SIG-M5 treated with dmso at 0.1 percent for 504 hours (cell line): ENCODE measurements around the gene MTM1.

Experiments
- DNase-seq: peaks from one replicate; lab custom pipeline; 2025; ENCODE audit not compliant: unreplicated experiment; lab: John Stamatoyannopoulos, UW

The MTM1 gene

DNA sequence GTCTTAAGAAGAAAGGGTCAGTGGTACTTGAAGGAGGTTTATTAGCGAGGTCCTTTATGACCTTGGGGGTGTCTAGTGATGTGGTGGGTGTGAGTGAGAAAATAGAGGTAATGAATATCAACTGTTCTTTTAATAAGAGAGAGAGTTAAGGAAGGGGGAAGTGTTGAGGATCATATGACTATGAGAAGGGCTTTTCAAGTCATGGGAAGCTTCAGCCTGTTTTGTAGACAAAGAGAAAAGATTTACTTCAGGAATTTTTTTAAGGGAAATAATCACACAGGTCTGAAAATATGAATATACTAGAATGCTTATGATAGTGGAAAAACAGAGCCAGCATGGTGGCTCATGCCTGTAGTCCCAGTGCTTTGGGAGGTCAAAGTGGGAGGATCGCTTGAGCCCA, 83.5 kb downstream of the MTM1 start:
- DNase-seq, result no peak

- DNase-seq, result no peak
Measured at GRCh38 chrX:150655788-150656187, 87.4 kb downstream of the MTM1 start.

GRCh38 chrX:150663073-150663472, 94.7 kb downstream of the MTM1 start:
- no peak for DNase-seq

DNA sequence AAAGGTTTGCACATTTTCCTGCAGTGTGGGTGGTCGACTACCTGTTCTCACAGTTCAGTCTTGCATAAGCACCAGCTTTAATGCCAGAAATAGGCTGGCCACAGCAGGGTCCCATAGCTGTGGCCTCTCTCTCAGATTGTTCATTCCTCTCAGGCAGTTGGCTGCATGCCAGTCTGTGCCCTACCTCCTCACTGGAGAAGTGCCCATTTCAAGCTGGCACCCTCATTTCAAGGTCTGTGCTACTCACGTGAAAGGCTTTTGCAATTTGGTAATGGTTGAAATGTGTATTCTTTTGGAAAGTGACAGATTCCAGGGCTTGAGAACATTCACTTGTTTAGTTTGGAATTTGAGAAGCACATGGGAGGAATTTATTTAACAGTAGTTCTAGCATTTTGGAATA, 95.9 kb downstream of the MTM1 start:
- no peak for DNase-seq

DNA sequence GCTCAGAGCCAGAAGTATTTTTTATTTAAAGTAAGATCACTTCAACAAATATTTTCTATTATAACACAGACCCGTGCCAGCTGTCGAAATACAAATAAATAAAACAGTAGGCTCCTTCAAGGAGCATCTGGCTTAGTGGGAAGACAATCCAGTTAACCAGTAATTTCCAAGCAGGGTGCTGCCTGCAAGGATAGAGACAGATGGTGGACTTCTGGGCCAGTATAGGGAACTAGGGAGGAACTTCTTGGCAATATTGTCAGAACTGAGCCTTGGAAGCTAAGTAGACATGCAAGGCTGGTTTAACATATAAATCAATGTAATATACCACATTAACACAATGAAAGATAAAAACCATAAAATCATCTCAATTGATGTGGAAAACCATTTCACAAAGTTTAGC, 107.8 kb downstream of the MTM1 start:
- no peak for DNase-seq

GRCh38 chrX:150680974-150681373, 112.6 kb downstream of the MTM1 start:
- DNase-seq, result no peak

DNA sequence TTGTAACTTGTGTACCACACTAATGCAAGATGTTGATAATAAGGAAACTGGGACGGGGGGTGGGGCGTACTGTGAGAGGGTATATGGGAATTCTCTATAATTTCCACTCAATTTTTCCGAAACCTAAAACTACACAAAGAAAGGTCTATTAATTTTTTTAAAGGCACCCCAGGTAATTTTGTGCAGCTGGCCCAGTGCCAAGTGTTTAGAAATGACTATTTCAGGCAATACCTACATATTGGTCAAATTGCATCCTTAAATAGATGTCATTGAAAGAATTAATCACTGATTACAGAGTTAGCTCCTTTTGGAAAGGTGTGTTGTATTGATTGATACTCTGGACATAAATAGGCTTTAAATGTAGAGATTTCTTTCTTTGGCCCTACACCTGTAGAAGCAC, 114.7 kb downstream of the MTM1 start:
- no peak for DNase-seq

DNA sequence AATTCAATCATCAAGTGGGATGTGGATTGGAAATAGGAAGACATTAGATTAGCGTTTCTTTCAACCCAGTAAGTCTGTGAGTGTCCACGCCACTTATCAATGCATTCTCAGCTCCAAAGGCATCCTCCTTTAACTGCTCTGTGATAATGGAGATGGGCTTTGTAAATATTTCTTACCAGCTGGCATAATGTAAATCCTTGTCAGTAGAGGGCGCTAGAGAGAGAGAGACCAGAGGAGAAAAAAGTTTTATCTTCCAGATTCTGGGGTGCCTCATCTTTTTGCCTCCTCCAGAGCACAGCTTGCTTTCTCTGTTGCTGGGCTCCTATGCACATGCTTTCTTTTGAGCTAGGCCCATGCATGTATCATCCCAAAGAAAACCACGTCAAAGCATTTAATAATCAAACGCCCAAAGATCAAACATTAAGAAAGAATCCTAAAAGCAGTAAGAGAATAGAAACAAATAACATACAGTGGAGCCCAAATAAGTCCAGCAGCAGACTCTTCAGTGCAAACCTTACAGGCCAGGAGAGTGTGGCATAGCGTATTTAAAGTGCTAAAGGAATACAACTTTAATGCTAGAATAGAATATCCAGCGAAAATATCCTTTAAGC, 115.2 kb downstream of the MTM1 start:
- DNase-seq, result peak; percentile 37

GRCh38 chrX:150688911-150689451, 120.6 kb downstream of the MTM1 start:
- DNase-seq, result peak; percentile 63

DNA sequence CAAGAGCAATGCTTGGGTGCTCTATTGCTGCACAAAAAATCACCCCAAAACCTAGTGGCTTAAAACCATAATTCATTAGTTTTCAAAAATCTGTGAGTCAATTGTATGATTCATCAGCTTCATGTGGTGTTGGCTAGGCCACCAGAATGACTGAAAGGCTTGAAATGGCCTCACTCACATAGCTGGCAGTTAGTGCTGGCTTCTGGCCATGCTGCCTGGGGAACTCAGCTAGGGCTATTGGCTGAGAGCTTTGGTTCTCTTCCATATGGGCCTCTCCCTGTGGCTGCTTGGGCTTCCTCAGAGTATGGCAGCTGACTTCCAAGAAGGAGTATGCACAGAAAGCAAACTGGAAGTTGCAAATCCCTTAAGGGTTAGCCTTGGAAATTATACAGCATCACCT, 121.7 kb downstream of the MTM1 start:
- DNase-seq, result no peak

- no peak for DNase-seq
Measured at GRCh38 chrX:150692296-150692695, 123.9 kb downstream of the MTM1 start.

DNA sequence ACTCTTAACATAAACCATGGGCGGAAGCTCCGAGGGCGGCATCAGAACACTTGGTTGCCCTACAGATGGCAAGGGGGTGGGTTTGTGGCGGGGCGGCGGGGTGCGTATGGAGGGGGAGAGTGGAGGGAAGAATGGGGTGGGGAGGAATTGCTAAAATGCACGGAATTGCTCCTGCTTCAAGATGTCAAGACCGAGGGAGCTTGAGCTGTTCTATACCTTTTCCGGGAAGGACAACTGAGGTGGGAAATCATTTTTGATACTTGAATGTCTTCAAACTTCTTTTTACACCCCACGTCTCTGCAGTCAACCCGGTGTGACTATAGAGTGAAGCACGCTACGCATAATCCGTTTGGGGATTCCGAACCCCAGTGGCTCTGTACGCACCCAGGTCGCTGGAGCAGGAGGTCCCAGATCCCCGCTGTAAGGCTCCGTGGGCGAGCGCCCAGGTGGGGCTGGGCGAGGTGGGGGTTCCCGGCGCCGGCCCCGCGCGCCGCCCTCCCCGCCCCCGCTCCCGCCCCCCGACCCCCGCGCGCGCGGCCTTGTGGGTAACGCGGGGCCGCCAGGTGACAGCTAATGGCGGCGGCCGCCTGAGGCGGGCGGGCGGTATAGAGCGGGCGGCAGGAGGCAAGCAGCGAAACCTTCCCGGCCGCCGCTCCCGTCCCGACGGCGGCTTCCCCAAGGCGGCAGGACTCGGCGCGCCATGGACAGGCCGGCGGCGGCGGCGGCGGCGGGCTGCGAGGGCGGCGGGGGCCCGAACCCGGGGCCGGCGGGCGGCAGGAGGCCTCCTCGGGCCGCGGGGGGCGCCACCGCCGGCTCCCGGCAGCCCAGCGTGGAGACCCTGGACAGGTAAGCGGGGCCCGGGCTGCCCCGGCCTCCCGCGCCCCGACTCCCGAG, 124.7 kb downstream of the MTM1 start, which contains the start of gene MTMR1:
MTMR1 (plus strand) TSS at position 566 of the 894 bp plus-strand sequence; CDS start at position 701, 135 bp downstream.
- DNase-seq, result no peak

- peak; percentile 52 for DNase-seq
Measured at GRCh38 chrX:150693725-150694574, 125.5 kb downstream of the MTM1 start.

GRCh38 chrX:150694738-150695410, 126.5 kb downstream of the MTM1 start:
- peak; percentile 53 for DNase-seq

DNA sequence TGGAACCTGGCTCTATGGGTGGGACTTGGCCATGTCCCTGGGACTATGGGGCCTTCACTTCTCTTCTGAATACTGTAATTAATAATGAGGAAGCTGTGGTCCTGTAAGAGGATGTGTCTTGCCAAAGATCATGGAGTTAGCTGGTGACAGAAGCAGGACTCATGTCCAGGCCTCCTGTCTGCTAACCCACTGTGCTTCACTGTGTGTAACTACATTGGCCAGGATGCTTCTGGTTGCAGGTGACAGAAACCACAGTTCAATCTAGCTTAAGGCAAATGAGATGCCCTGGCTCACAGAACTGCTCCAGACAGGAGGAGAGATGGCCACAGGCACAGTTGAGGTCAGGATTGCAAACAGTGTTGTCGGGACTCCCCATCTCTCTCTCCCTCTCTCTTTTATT, 127.9 kb downstream of the MTM1 start:
- no peak for DNase-seq

GRCh38 chrX:150696866-150697265, 128.4 kb downstream of the MTM1 start:
- DNase-seq, result no peak

- no peak for DNase-seq
Measured at GRCh38 chrX:150697641-150698040, 129.2 kb downstream of the MTM1 start.

- no peak for DNase-seq
Measured at GRCh38 chrX:150698981-150699380, 130.6 kb downstream of the MTM1 start.

GRCh38 chrX:150700107-150700506, 131.7 kb downstream of the MTM1 start:
- DNase-seq, result no peak

DNA sequence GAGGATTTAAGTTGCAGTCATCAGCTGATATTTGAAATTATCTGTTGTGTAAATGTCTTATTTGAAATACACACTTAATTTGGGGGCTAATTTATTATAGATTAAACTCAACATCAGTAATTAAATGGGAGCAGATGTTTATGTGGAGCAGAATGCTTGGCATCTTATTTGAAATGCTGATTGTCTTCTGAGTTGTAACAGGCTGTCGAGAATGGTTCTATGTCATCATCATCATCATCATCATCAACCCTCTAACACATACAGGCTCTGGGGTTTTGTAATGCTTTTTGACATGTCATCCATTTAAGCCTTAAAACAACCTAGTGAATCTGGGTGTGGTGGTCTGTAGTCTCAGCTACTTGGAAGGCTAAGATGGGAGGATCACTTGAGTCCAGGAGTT, 133.0 kb downstream of the MTM1 start:
- no peak for DNase-seq
